ENCODE results near the gene SLC44A5.
"Not testable (repeated sequence)": the region's sequence is repeated elsewhere in the genome, so short reads cannot be mapped to it uniquely, and the experiment has no call there.

Gene SLC44A5

GRCh38 chr1:75264112-75264511, 346.8 kb downstream of the SLC44A5 start:
- no peak overlapping the region for H3K9ac ChIP-seq (ENCODE audit: low read depth, low read length, poor library complexity)
- WGBS, 2 donors (ENCODE audit: extremely low coverage in 2 of 2, insufficient read length in 2 of 2, insufficient replicate concordance in 1 of 2), result no CpG with 5 or more reads among the region's 1 CpG

GRCh38 chr1:75263616-75264015, 347.3 kb downstream of the SLC44A5 start:
- not testable (repeated sequence) for H3K27ac ChIP-seq (replicated peaks; ENCODE audit: low read length); H2AK5ac ChIP-seq (ENCODE audit: low read depth, low read length); H3K4me1 ChIP-seq (ENCODE audit: control insufficient read depth in 2 of 2, insufficient read depth in 1 of 2, low read depth in 1 of 2, low read length in 2 of 2); H2AFZ ChIP-seq (ENCODE audit: low read length); H3K4me2 ChIP-seq (ENCODE audit: insufficient read depth, low read length, poor library complexity, severe bottlenecking); H3K4me3 ChIP-seq (ENCODE audit: low read length in 2 of 2); H3K9me3 ChIP-seq (replicated peaks in 1 of 2; ENCODE audit: control insufficient read depth in 2 of 2, insufficient read depth in 1 of 2, low read depth in 1 of 2, low read length in 2 of 2); H3K23ac ChIP-seq (ENCODE audit: low read depth, low read length, poor library complexity); H2BK15ac ChIP-seq (ENCODE audit: low read length); H3K79me1 ChIP-seq (ENCODE audit: low read depth, low read length); H3K18ac ChIP-seq (ENCODE audit: low read length); H3K4ac ChIP-seq (ENCODE audit: low read length); H4K8ac ChIP-seq (ENCODE audit: low read depth, low read length); H3K36me3 ChIP-seq (replicated peaks in 1 of 2; ENCODE audit: control insufficient read depth in 2 of 2, insufficient read depth in 2 of 2, low read length in 2 of 2); H3K9ac ChIP-seq (ENCODE audit: low read depth, low read length, poor library complexity); H2BK12ac ChIP-seq (ENCODE audit: low read length); H2BK5ac ChIP-seq (ENCODE audit: low read length); H3K27me3 ChIP-seq (ENCODE audit: control insufficient read depth in 3 of 3, insufficient read depth in 3 of 3, low read depth in 1 of 3, low read length in 3 of 3); H4K91ac ChIP-seq (ENCODE audit: low read depth, low read length, poor library complexity); H2BK120ac ChIP-seq (ENCODE audit: low read depth, low read length); H3K14ac ChIP-seq (ENCODE audit: low read length); DNase-seq (ENCODE audit: low spot score)
- WGBS, 2 donors (ENCODE audit: extremely low coverage in 2 of 2, insufficient read length in 2 of 2, insufficient replicate concordance in 1 of 2), result no CpG with 5 or more reads among the region's 2 CpGs

More at GRCh38 chr1:75264112-75264511, 346.8 kb downstream of the SLC44A5 start:
- no peaks in the 10 kb centered on the region for H3K36me3 ChIP-seq (replicated peaks in 1 of 2; ENCODE audit: control insufficient read depth in 2 of 2, insufficient read depth in 2 of 2, low read length in 2 of 2)
- no peak overlapping the region for H2BK5ac ChIP-seq (ENCODE audit: low read length)
- no peaks in the 10 kb centered on the region for H3K79me1 ChIP-seq (ENCODE audit: low read depth, low read length)
- no peaks in the 10 kb centered on the region for H3K9me3 ChIP-seq (replicated peaks in 1 of 2; ENCODE audit: control insufficient read depth in 2 of 2, insufficient read depth in 1 of 2, low read depth in 1 of 2, low read length in 2 of 2)
- H3K4me3 ChIP-seq (ENCODE audit: low read length in 2 of 2), result no peak overlapping the region
- H3K4ac ChIP-seq (ENCODE audit: low read length), result no peak overlapping the region
- H2AK5ac ChIP-seq (ENCODE audit: low read depth, low read length), result no peak overlapping the region
- no peak overlapping the region for H3K4me2 ChIP-seq (ENCODE audit: insufficient read depth, low read length, poor library complexity, severe bottlenecking)
- H2AFZ ChIP-seq (ENCODE audit: low read length), result no peak overlapping the region
- no peak overlapping the region for H3K14ac ChIP-seq (ENCODE audit: low read length)
- H3K27ac ChIP-seq (replicated peaks; ENCODE audit: low read length), result no peak overlapping the region
- H3K27me3 ChIP-seq (ENCODE audit: control insufficient read depth in 3 of 3, insufficient read depth in 3 of 3, low read depth in 1 of 3, low read length in 3 of 3), result no peaks in the 10 kb centered on the region
- H2BK12ac ChIP-seq (ENCODE audit: low read length), result no peak overlapping the region
- no peaks in the 10 kb centered on the region for H3K4me1 ChIP-seq (ENCODE audit: control insufficient read depth in 2 of 2, insufficient read depth in 1 of 2, low read depth in 1 of 2, low read length in 2 of 2)
- H3K23ac ChIP-seq (ENCODE audit: low read depth, low read length, poor library complexity), result no peak overlapping the region
- H2BK120ac ChIP-seq (ENCODE audit: low read depth, low read length), result no peak overlapping the region
- no peak for DNase-seq (ENCODE audit: low spot score)
- H3K18ac ChIP-seq (ENCODE audit: low read length), result no peak overlapping the region
- H2BK15ac ChIP-seq (ENCODE audit: low read length), result no peak overlapping the region
- H4K8ac ChIP-seq (ENCODE audit: low read depth, low read length), result no peak overlapping the region
- H4K91ac ChIP-seq (ENCODE audit: low read depth, low read length, poor library complexity), result no peak overlapping the region

GRCh38 chr1:75261946-75262345, 349.0 kb downstream of the SLC44A5 start:
- not testable (repeated sequence) for H2BK15ac ChIP-seq (ENCODE audit: low read length); H4K8ac ChIP-seq (ENCODE audit: low read depth, low read length); H3K79me1 ChIP-seq (ENCODE audit: low read depth, low read length); H2BK120ac ChIP-seq (ENCODE audit: low read depth, low read length); H3K36me3 ChIP-seq (replicated peaks in 1 of 2; ENCODE audit: control insufficient read depth in 2 of 2, insufficient read depth in 2 of 2, low read length in 2 of 2); H3K4me3 ChIP-seq (ENCODE audit: low read length in 2 of 2); H3K27me3 ChIP-seq (ENCODE audit: control insufficient read depth in 3 of 3, insufficient read depth in 3 of 3, low read depth in 1 of 3, low read length in 3 of 3); H3K23ac ChIP-seq (ENCODE audit: low read depth, low read length, poor library complexity); H4K91ac ChIP-seq (ENCODE audit: low read depth, low read length, poor library complexity); H3K9me3 ChIP-seq (replicated peaks in 1 of 2; ENCODE audit: control insufficient read depth in 2 of 2, insufficient read depth in 1 of 2, low read depth in 1 of 2, low read length in 2 of 2); DNase-seq (ENCODE audit: low spot score); H2BK5ac ChIP-seq (ENCODE audit: low read length); H2BK12ac ChIP-seq (ENCODE audit: low read length); H3K9ac ChIP-seq (ENCODE audit: low read depth, low read length, poor library complexity); H3K27ac ChIP-seq (replicated peaks; ENCODE audit: low read length); H2AK5ac ChIP-seq (ENCODE audit: low read depth, low read length); H3K4me2 ChIP-seq (ENCODE audit: insufficient read depth, low read length, poor library complexity, severe bottlenecking); H3K18ac ChIP-seq (ENCODE audit: low read length); H2AFZ ChIP-seq (ENCODE audit: low read length); H3K14ac ChIP-seq (ENCODE audit: low read length); H3K4me1 ChIP-seq (ENCODE audit: control insufficient read depth in 2 of 2, insufficient read depth in 1 of 2, low read depth in 1 of 2, low read length in 2 of 2); H3K4ac ChIP-seq (ENCODE audit: low read length)
- no CpG with 5 or more reads among the region's 2 CpGs for WGBS, 2 donors (ENCODE audit: extremely low coverage in 2 of 2, insufficient read length in 2 of 2, insufficient replicate concordance in 1 of 2)

DNA sequence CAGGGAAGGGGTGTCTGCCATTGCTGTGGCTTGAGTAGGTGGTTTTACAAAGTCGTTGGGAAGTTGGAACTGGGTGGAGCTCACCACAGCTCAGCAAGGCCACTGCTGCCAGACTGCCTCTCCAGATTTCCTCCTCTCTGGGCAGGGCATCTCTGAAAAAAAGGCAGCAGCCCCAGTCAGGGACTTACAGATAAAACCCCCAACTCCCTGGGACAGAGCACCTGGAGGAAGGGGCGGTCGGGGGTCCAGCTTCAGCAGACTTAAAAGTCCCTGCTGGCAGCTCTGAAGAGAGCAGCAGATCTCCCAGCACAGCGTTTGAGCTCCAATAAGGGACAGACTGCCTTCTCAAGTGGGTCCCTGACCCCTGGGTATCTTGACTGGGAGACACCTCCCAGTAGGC, 352.6 kb downstream of the SLC44A5 start:
- Histone ChIP-seq H4K91ac (ENCODE audit: low read depth, low read length, poor library complexity) (no peak overlapping the region), H3K27ac (replicated peaks; ENCODE audit: low read length) (no peak overlapping the region), H4K8ac (ENCODE audit: low read depth, low read length) (no peak overlapping the region), H3K18ac (ENCODE audit: low read length) (no peak overlapping the region), H3K4ac (ENCODE audit: low read length) (no peak overlapping the region), H3K4me2 (ENCODE audit: insufficient read depth, low read length, poor library complexity, severe bottlenecking) (no peak overlapping the region), H3K79me1 (ENCODE audit: low read depth, low read length) (no peaks in the 10 kb centered on the region), H2AK5ac (ENCODE audit: low read depth, low read length) (no peak overlapping the region), H2BK5ac (ENCODE audit: low read length) (no peak overlapping the region), H3K4me1 (ENCODE audit: control insufficient read depth in 2 of 2, insufficient read depth in 1 of 2, low read depth in 1 of 2, low read length in 2 of 2) (no peaks in the 10 kb centered on the region), H3K14ac (ENCODE audit: low read length) (no peak overlapping the region), H2BK15ac (ENCODE audit: low read length) (no peak overlapping the region), H3K36me3 (replicated peaks in 1 of 2; ENCODE audit: control insufficient read depth in 2 of 2, insufficient read depth in 2 of 2, low read length in 2 of 2) (no peaks in the 10 kb centered on the region), H3K23ac (ENCODE audit: low read depth, low read length, poor library complexity) (no peak overlapping the region), H3K4me3 (ENCODE audit: low read length in 2 of 2) (no peak overlapping the region), H2AFZ (ENCODE audit: low read length) (no peak overlapping the region), H2BK12ac (ENCODE audit: low read length) (no peak overlapping the region), H3K27me3 (ENCODE audit: control insufficient read depth in 3 of 3, insufficient read depth in 3 of 3, low read depth in 1 of 3, low read length in 3 of 3) (no peaks in the 10 kb centered on the region), H3K9me3 (replicated peaks in 1 of 2; ENCODE audit: control insufficient read depth in 2 of 2, insufficient read depth in 1 of 2, low read depth in 1 of 2, low read length in 2 of 2) (no peaks in the 10 kb centered on the region), H2BK120ac (ENCODE audit: low read depth, low read length) (no peak overlapping the region), H3K9ac (ENCODE audit: low read depth, low read length, poor library complexity) (no peak overlapping the region)
- no peak for DNase-seq (ENCODE audit: low spot score)
- WGBS, 2 donors (ENCODE audit: extremely low coverage in 2 of 2, insufficient read length in 2 of 2, insufficient replicate concordance in 1 of 2), result no CpG with 5 or more reads among the region's 4 CpGs
